ENCODE data around the gene PRKN.

PRKN gene

GRCh38 chr6:162705736-162706135, 21.8 kb downstream of the PRKN start:
- TF ChIP-seq CTCF (IDR thresholded peaks at IDR 0.05; ENCODE audit: low read depth, low read length): no peak
- H3K4me3 ChIP-seq (ENCODE audit: low read depth, low read length): no peak overlapping the region

GRCh38 chr6:162704001-162704400, 23.6 kb downstream of the PRKN start:
- TF ChIP-seq CTCF (IDR thresholded peaks at IDR 0.05; ENCODE audit: low read depth, low read length): no peak
- no peak overlapping the region for H3K4me3 ChIP-seq (ENCODE audit: low read depth, low read length)

- H3K4me3 ChIP-seq (ENCODE audit: low read depth, low read length): no peak overlapping the region
- TF ChIP-seq CTCF (IDR thresholded peaks at IDR 0.05; ENCODE audit: low read depth, low read length): no peak
Measured at GRCh38 chr6:162702446-162702845, 25.1 kb downstream of the PRKN start.

- no peak for TF ChIP-seq CTCF (IDR thresholded peaks at IDR 0.05; ENCODE audit: low read depth, low read length)
- no peak overlapping the region for H3K4me3 ChIP-seq (ENCODE audit: low read depth, low read length)
Measured at GRCh38 chr6:162701551-162701950, 26.0 kb downstream of the PRKN start.

- no peak for TF ChIP-seq CTCF (IDR thresholded peaks at IDR 0.05; ENCODE audit: low read depth, low read length)
- H3K4me3 ChIP-seq (ENCODE audit: low read depth, low read length): no peak overlapping the region
Measured at GRCh38 chr6:162700966-162701365, 26.6 kb downstream of the PRKN start.

GRCh38 chr6:162699961-162700360, 27.6 kb downstream of the PRKN start:
- H3K4me3 ChIP-seq (ENCODE audit: low read depth, low read length): no peak overlapping the region
- no peak for TF ChIP-seq CTCF (IDR thresholded peaks at IDR 0.05; ENCODE audit: low read depth, low read length)

GRCh38 chr6:162698440-162698839, 29.1 kb downstream of the PRKN start:
- TF ChIP-seq CTCF (IDR thresholded peaks at IDR 0.05; ENCODE audit: low read depth, low read length): no peak
- no peak overlapping the region for H3K4me3 ChIP-seq (ENCODE audit: low read depth, low read length)

All from WI38 (cell line).